Ishikawa (cell line): ENCODE measurements around the gene C4orf50.

Experiments
- CEBPB ChIP-seq: IDR thresholded peaks from 2 replicates; pipeline ENCODE4 v1.6.1; 2012
- CREB1 ChIP-seq: IDR thresholded peaks from 2 replicates; pipeline ENCODE4 v1.6.1; 2012; ENCODE audit warnings: low read depth
- EGR1 ChIP-seq: IDR thresholded peaks from 2 replicates; pipeline ENCODE4 v1.6.1; 2012
- EP300 ChIP-seq: IDR thresholded peaks from 2 replicates; pipeline ENCODE4 v1.6.1; 2012; ENCODE audit warnings: borderline replicate concordance
- FOXM1 ChIP-seq: IDR thresholded peaks from 2 replicates; pipeline ENCODE4 v1.6.1; 2012; ENCODE audit warnings: low read depth, borderline replicate concordance
- NFIC ChIP-seq: IDR thresholded peaks from 2 replicates; pipeline ENCODE4 v1.6.1; 2012
- RAD21 ChIP-seq: IDR thresholded peaks from 2 replicates; pipeline ENCODE4 v1.6.1; 2012; ENCODE audit warnings: low read depth
- TAF1 ChIP-seq: IDR thresholded peaks from 2 replicates; pipeline ENCODE4 v1.6.1; 2012; ENCODE audit warnings: low read depth, mild to moderate bottlenecking
- TCF12 ChIP-seq: IDR thresholded peaks from 2 replicates; pipeline ENCODE4 v1.6.1; 2012; ENCODE audit warnings: low read depth
- TEAD4 ChIP-seq: IDR thresholded peaks from 2 replicates; pipeline ENCODE4 v1.6.1; 2012
- YY1 ChIP-seq: IDR thresholded peaks from 2 replicates; pipeline ENCODE4 v1.6.1; 2012; ENCODE audit warnings: low read depth
- ZBTB7A ChIP-seq: IDR thresholded peaks from 2 replicates; pipeline ENCODE4 v1.6.1; 2012; ENCODE audit warnings: low read depth
- TF ChIP-seq, protein P1 (sequence below): IDR thresholded peaks from 2 replicates; pipeline ENCODE4 v1.6.1; 2012
- TF ChIP-seq, protein P2 (sequence below): IDR thresholded peaks from 2 replicates; pipeline ENCODE4 v1.6.1; 2012; ENCODE audit warnings: low read depth, mild to moderate bottlenecking
- TF ChIP-seq, protein P3 (sequence below): IDR thresholded peaks from 2 replicates; pipeline ENCODE4 v1.6.1; 2012

Gene C4orf50

DNA sequence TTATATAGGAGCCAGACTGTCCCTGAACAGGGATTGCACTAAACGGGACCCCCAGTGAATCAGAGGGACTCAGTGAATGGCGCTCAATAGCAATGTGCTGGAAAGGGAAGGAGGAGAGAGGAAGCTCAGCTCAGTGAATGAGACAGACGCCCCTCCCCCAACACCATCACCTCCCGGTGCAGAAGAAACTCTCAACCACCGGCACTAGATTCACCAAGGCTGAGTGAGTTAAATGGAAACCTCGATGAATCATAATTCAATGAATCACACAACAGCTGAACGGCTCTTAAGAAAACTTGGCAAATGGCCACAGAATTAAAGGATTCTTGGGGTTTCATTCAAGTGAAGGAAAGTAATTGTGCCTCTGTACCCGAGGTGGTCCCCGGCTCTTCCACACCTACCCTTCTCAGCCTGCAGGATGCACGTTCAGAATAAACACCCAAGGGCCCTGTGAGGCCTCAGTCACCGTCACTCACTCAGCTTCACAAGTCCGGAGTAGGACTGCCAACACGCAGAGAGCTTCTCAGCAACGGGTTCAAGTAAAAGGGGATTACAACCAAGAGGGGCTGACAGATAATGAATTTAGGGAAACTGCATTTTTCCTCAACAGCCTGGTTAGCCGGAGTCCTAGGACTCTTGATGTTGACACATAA lies 154.6 kb downstream of the C4orf50 start:
- no peak for TF ChIP-seq YY1
- no peak for TF ChIP-seq TCF12
- no peak for TF ChIP-seq RAD21
- TF ChIP-seq CEBPB = no peak
- TF ChIP-seq NFIC = no peak
- no peak for TF ChIP-seq FOXM1
- TF ChIP-seq, protein P1, sequence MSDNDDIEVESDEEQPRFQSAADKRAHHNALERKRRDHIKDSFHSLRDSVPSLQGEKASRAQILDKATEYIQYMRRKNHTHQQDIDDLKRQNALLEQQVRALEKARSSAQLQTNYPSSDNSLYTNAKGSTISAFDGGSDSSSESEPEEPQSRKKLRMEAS = no peak
- TF ChIP-seq, protein P2, sequence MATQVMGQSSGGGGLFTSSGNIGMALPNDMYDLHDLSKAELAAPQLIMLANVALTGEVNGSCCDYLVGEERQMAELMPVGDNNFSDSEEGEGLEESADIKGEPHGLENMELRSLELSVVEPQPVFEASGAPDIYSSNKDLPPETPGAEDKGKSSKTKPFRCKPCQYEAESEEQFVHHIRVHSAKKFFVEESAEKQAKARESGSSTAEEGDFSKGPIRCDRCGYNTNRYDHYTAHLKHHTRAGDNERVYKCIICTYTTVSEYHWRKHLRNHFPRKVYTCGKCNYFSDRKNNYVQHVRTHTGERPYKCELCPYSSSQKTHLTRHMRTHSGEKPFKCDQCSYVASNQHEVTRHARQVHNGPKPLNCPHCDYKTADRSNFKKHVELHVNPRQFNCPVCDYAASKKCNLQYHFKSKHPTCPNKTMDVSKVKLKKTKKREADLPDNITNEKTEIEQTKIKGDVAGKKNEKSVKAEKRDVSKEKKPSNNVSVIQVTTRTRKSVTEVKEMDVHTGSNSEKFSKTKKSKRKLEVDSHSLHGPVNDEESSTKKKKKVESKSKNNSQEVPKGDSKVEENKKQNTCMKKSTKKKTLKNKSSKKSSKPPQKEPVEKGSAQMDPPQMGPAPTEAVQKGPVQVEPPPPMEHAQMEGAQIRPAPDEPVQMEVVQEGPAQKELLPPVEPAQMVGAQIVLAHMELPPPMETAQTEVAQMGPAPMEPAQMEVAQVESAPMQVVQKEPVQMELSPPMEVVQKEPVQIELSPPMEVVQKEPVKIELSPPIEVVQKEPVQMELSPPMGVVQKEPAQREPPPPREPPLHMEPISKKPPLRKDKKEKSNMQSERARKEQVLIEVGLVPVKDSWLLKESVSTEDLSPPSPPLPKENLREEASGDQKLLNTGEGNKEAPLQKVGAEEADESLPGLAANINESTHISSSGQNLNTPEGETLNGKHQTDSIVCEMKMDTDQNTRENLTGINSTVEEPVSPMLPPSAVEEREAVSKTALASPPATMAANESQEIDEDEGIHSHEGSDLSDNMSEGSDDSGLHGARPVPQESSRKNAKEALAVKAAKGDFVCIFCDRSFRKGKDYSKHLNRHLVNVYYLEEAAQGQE = no peak
- TF ChIP-seq ZBTB7A = no peak
- TF ChIP-seq EP300 = no peak
- no peak for TF ChIP-seq CREB1
- no peak for TF ChIP-seq TAF1
- no peak for TF ChIP-seq EGR1
- TF ChIP-seq TEAD4 = no peak
- TF ChIP-seq, protein P3, sequence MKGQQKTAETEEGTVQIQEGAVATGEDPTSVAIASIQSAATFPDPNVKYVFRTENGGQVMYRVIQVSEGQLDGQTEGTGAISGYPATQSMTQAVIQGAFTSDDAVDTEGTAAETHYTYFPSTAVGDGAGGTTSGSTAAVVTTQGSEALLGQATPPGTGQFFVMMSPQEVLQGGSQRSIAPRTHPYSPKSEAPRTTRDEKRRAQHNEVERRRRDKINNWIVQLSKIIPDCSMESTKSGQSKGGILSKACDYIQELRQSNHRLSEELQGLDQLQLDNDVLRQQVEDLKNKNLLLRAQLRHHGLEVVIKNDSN = no peak

DNA sequence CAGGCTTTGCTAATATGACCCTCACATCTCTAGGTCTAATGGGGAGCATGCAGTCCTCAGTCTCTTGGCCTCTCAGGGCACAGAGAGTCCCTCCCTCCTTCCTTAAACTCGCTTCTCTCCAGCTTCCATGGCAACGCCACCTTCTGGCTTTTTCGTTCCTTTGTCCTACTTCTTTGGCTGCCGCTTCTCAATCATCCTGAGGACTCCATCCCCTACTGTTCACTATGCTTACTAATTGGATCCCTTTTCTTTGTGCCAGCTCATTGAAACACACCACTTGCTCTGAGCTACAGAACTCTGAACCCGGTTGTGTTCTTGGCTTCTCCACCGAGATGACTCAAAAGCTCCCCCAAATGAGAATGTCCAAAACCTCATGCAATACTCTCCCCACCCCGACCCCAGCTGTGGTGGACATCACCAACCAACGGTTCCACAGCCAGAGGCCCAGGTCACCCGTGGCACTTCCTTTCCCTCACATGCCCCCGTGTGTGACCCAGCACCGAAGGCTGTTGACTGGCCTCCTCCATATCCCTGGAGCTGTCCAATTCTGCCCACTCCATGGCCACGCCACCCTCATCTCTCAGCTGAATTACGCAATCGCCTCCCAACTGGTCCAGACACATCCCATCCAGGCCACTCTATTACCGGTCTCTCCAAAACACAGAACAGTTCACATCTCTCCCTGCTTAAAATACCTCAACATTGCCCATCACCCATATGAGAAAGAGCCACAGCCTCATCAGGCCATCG lies 160.0 kb downstream of the C4orf50 start:
- TF ChIP-seq, protein P3 = no peak
- TF ChIP-seq TAF1 (no peak), TCF12 (no peak), YY1 (no peak), NFIC (no peak), TEAD4 (no peak), FOXM1 (no peak), EGR1 (no peak), CEBPB (no peak), ZBTB7A (no peak), CREB1 (no peak), RAD21 (no peak)
- TF ChIP-seq, protein P1 = no peak
- TF ChIP-seq, protein P2 = no peak

- TF ChIP-seq CEBPB = no peak
- no peak for TF ChIP-seq CREB1
- TF ChIP-seq NFIC = no peak
- no peak for TF ChIP-seq TCF12
- TF ChIP-seq, protein P3 = no peak
- TF ChIP-seq YY1 = no peak
- TF ChIP-seq EP300 = no peak
- TF ChIP-seq, protein P1 = no peak
- TF ChIP-seq FOXM1 = no peak
- no peak for TF ChIP-seq TAF1
- TF ChIP-seq TEAD4 = no peak
- no peak for TF ChIP-seq RAD21
- TF ChIP-seq, protein P2 = no peak
- no peak for TF ChIP-seq EGR1
- TF ChIP-seq ZBTB7A = no peak
Observed at GRCh38 chr4:5857199-5857598, 161.0 kb downstream of the C4orf50 start.
